Colonic mucosa (tissue), 4 donors: ENCODE data around the gene ABCC8. TPM values are rescaled to one million over a fixed set of nuclear protein-coding genes. Genes with fewer than 3 reads are reported as not detected.
A peak's percentile ranks its signal among the peaks of the same experiment; 100 is the strongest.

Experiments used
- DNase-seq: peaks from one replicate; pipeline ENCODE4 v3.0.0-alpha.2; 2020
- H3K27ac ChIP-seq: fragments of 200-600 bp; one replicate; pipeline ENCODE4 v1.8.0; 2021
- H3K27me3 ChIP-seq: fragments of 200-600 bp; one replicate; pipeline ENCODE4 v1.8.0; 2021
- H3K36me3 ChIP-seq: fragments of 200-600 bp; one replicate; pipeline ENCODE4 v1.8.0; 2021
- H3K4me1 ChIP-seq: fragments of 200-600 bp; one replicate; pipeline ENCODE4 v1.8.0; 2021; ENCODE audit warnings: mild to moderate bottlenecking
- H3K4me3 ChIP-seq: fragments of 200-600 bp; one replicate; pipeline ENCODE4 v1.8.0; 2021
- H3K9ac ChIP-seq, 2 donors: one replicate each; pipeline ENCODE4 v1.7.0; 2013; ENCODE audit warnings: control low read depth in 2 of 2, low read depth in 2 of 2, low read length in 2 of 2
- H3K9me3 ChIP-seq: fragments of 200-600 bp; one replicate; pipeline ENCODE4 v1.8.0; 2021
- CTCF ChIP-seq: fragments of 200-600 bp; IDR thresholded peaks from one replicate; pipeline ENCODE4 v1.8.0; 2022; ENCODE audit warnings: antibody characterized with exemption, mild to moderate bottlenecking
- intact Hi-C: fragments of 100-400 bp; cut with DNase I; formaldehyde crosslinking; loops from one replicate; pipeline ENCODE4 v1.14.1; 2022
- total RNA-seq, 2 donors: library from RNA; stranded (reverse); fragmentation: NEBNext Ultra II Directional in 1 of 2; extraction: Animal tissue kit (Norgen Biotek cat#: 25700) in 1 of 2; gene quantifications; one replicate each; pipeline ENCODE4 v1.2.1, GENCODE V29; 2021
- donor health status: healthy.
- donor health status: DM: no; HTN: no; CAD: no.
- donor health status: DM: no; HTN: no; CAD: no.

Gene ABCC8
- total RNA-seq, 2 donors from 2014 or later, result 2.1 to 4.7 TPM

GRCh38 chr11:17410606-17411379, 65.9 kb downstream of the ABCC8 start:
- H3K4me3 ChIP-seq, result no peak overlapping the region
- H3K9ac ChIP-seq, result no peak overlapping the region
- H3K27ac ChIP-seq, result no peak overlapping the region
- H3K9me3 ChIP-seq, result no peaks in the 10 kb centered on the region
- no peaks in the 10 kb centered on the region for H3K36me3 ChIP-seq
- no peaks in the 10 kb centered on the region for H3K4me1 ChIP-seq
- peak; percentile 42 for DNase-seq
- intact Hi-C loops, result no loop called here
- no peaks in the 10 kb centered on the region for H3K27me3 ChIP-seq
- TF ChIP-seq CTCF, result no peak

- DNase-seq, result no peak
- Histone ChIP-seq H3K27ac (no peak overlapping the region), H3K36me3 (no peaks in the 10 kb centered on the region), H3K27me3 (no peaks in the 10 kb centered on the region), H3K9ac (no peak overlapping the region), H3K9me3 (no peaks in the 10 kb centered on the region), H3K4me1 (no peaks in the 10 kb centered on the region), H3K4me3 (no peak overlapping the region)
- intact Hi-C loops, result no loop called here
- TF ChIP-seq CTCF, result no peak
Observed at GRCh38 chr11:17408641-17409040, 68.0 kb downstream of the ABCC8 start.

- no peak for TF ChIP-seq CTCF
- intact Hi-C loops, result no loop called here
- Histone ChIP-seq H3K9ac (no peak overlapping the region), H3K9me3 (no peaks in the 10 kb centered on the region), H3K4me3 (no peak overlapping the region), H3K27me3 (no peaks in the 10 kb centered on the region), H3K4me1 (no peaks in the 10 kb centered on the region), H3K27ac (no peak overlapping the region), H3K36me3 (no peaks in the 10 kb centered on the region)
- no peak for DNase-seq
Observed at GRCh38 chr11:17408026-17408425, 68.6 kb downstream of the ABCC8 start.

- H3K9ac ChIP-seq, result no peak overlapping the region
- no peak for DNase-seq
- intact Hi-C loops, result no loop called here
- no peaks in the 10 kb centered on the region for H3K4me1 ChIP-seq
- no peaks in the 10 kb centered on the region for H3K9me3 ChIP-seq
- no peak for TF ChIP-seq CTCF
- H3K27me3 ChIP-seq, result no peaks in the 10 kb centered on the region
- H3K36me3 ChIP-seq, result no peaks in the 10 kb centered on the region
- H3K27ac ChIP-seq, result no peak overlapping the region
- no peak overlapping the region for H3K4me3 ChIP-seq
Observed at GRCh38 chr11:17407575-17407974, 69.1 kb downstream of the ABCC8 start.

GRCh38 chr11:17406818-17407149, 69.9 kb downstream of the ABCC8 start:
- no peak overlapping the region for H3K9ac ChIP-seq
- no peak for TF ChIP-seq CTCF
- intact Hi-C loops, result no loop called here
- H3K9me3 ChIP-seq, result no peaks in the 10 kb centered on the region
- no peak for DNase-seq
- no peak overlapping the region for H3K27ac ChIP-seq
- H3K27me3 ChIP-seq, result no peaks in the 10 kb centered on the region
- H3K4me3 ChIP-seq, result no peak overlapping the region
- H3K4me1 ChIP-seq, result no peaks in the 10 kb centered on the region
- no peaks in the 10 kb centered on the region for H3K36me3 ChIP-seq
